Heart left ventricle (tissue), 16 donors: ENCODE data around the gene RALGPS1. TPM values are rescaled to one million over a fixed set of nuclear protein-coding genes. Genes with fewer than 3 reads are reported as not detected.

Experiments
- ATAC-seq, 4 donors: fragments of 200-7000 bp; cut with Tn5 transposase; one replicate each; pipeline ENCODE4 v1.9.1; 2020 to 2022; ENCODE audit warnings: moderate library complexity in 4 of 4, mild to moderate bottlenecking in 3 of 4, moderate number of reproducible peaks in 1 of 4
- DNase-seq, 5 donors: peaks; one replicate each; pipeline ENCODE4 v3.0.0-alpha.2; 2020
- H3K27ac ChIP-seq, 12 donors: fragments of 200-600 bp; sonication (generic) in 4 of 12; one replicate each; pipeline versions ENCODE4 v1.5.0 to v1.8.0; 2016 to 2022; ENCODE audit warnings: mild to moderate bottlenecking in 2 of 12
- H3K27me3 ChIP-seq, 9 donors: fragments of 200-600 bp; sonication (generic) in 2 of 9; one replicate each; pipeline versions ENCODE4 v1.5.1 to v1.8.0; 2016 to 2022; ENCODE audit warnings: mild to moderate bottlenecking in 3 of 9
- H3K36me3 ChIP-seq, 9 donors: fragments of 200-600 bp; sonication (generic) in 2 of 9; one replicate each; pipeline versions ENCODE4 v1.5.0 to v1.8.0; 2018 to 2022; ENCODE audit warnings: mild to moderate bottlenecking in 2 of 9
- H3K4me1 ChIP-seq, 12 donors: fragments of 200-600 bp; sonication (generic) in 4 of 12; one replicate each; pipeline versions ENCODE4 v1.5.0 to v1.8.0; 2016 to 2022; ENCODE audit warnings: mild to moderate bottlenecking in 3 of 12
- H3K4me3 ChIP-seq, 12 donors: fragments of 200-600 bp; sonication (generic) in 4 of 12; one replicate each; pipeline versions ENCODE4 v1.5.0 to v1.8.0; 2017 to 2022; ENCODE audit warnings: mild to moderate bottlenecking in 9 of 12, moderate library complexity in 4 of 12
- H3K9me3 ChIP-seq, 12 donors: fragments of 200-600 bp; sonication (generic) in 4 of 12; one replicate each; pipeline versions ENCODE4 v1.5.0 to v1.8.0; 2016 to 2022; ENCODE audit warnings: mild to moderate bottlenecking in 1 of 12
- POLR2A ChIP-seq, 2 donors: fragments of 450-650 bp; IDR thresholded peaks; one replicate each; pipeline ENCODE4 v1.6.1; 2017; ENCODE audit warnings: antibody characterized with exemption in 2 of 2, mild to moderate bottlenecking in 2 of 2, moderate library complexity in 2 of 2
- WGBS, 4 donors: extraction: QIAGEN DNeasy Blood & Tissue Kit in 2 of 4; methylation state at CpG; one replicate each; pipeline versions ENCODE4 v1.1.5 to v1.1.7; 2013 to 2018; 5-methylcytosine and 5-hydroxymethylcytosine counted together
- intact Hi-C, 10 donors: fragments of 100-400 bp; cut with DNase I; formaldehyde crosslinking; loops; one replicate each; pipeline versions ENCODE4 v1.11.1 to v1.14.2; 2022
- polyA plus RNA-seq, 2 donors: library from polyadenylated mRNA; stranded (reverse); fragments of 200-250 nt; gene quantifications; one replicate each; pipeline ENCODE4 v1.2.3, GENCODE V29; 2013
- total RNA-seq, 9 donors: library from RNA; depleted of rRNA in 2 of 9; stranded (reverse); fragments of >200 nt in 2 of 9; fragmentation: NEBNext Ultra II Directional in 3 of 9; extraction: Animal tissue kit (Norgen Biotek cat#: 25700) in 3 of 9; gene quantifications; one replicate each; pipeline versions ENCODE4 v1.1.0 to v1.2.4, GENCODE V29; 2016 to 2023
- TF ChIP-seq, protein P1 (sequence below), 12 donors: fragments of 200-600 bp; sonication (generic) in 4 of 12; IDR thresholded peaks; one replicate each; pipeline versions ENCODE4 v1.5.0 to v1.8.0; 2018 to 2022; ENCODE audit warnings: antibody characterized with exemption in 12 of 12, mild to moderate bottlenecking in 5 of 12
- donor health status: ischemic (EF 13 %, LVEDD 7.1; RV severe dilation, severe dysfunction).
- donor health status: healthy with polysubstance abuse.
- donor health status: DM: no; HTN: yes; CAD: no.
- donor health status: DM: no; HTN: no; CAD: no.
- donor health status: ischemic (EF 25% LVEDD 6.9; RV normal size, moderate dysfunction).
- donor health status: ischemic (EF 25% LVEDD 5.7; RV mildly dilated, moderate dysfunction).
- donor health status: healthy.
- donor health status: DM: yes; HTN: yes; CAD: no.
- donor health status: ischemic (EF 35%, LVEDD 5.7; RV mildly dilated, moderate dysfunction).
- donor health status: nonischemic (EF 11% LVEDD 7.7; RV severe dilation, severe dysfunction).
- donor health status: DM: yes; HTN: yes; CAD: no.
- donor health status: PGD.
- donor health status: ischemic (EF 29% LVEDD 5.4; RV normal size, mild dysfunction).
- donor health status: nonischemic (EF 23%, LVEDD 6.1; RV moderate dilation, normal function).

RALGPS1 gene
- total and polyA plus RNA-seq, 11 donors = 8.0 to 21.8 (median 14.4) TPM

DNA sequence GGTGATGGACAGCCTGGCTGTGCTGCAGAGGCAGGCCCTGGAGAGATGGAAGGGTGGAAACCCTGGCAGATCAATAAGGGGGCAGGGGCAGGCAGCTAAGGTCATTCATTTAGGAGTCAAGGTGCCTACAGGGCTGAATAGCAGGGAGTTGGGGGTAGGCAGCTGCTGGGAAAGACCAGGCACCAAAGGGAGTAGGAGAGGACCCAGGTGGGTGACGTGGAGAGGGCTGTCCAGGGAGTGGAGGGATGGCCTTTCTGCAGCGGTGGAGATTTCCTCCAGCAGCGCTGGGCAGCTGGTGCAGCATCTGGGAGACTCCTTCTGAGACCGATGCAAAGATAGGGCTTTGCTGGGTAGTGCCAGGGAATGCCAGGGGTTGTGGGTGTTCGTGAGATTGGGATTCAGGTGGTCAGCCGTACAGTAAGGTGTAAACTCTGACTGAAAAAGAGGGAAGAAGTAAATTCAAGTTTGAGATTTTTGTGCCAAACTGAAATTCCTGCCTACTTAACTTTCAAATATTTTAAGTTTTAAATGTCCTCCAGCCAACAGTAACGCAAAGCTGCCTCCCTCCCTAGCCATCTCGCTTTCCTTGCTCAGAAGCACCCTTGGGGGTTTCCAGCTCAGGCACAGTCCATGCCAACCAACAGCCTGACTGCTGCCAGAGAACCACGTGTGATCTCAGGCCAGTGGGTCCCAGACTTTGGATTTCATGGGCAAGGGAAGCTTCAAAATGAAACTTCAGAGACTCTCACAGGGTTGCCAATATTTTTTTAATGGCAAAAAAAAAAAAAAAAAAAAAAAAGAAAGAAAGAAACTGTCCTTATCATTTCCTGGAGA lies 226.5 kb downstream of the RALGPS1 start:
- peak in 2 of 5 donors; percentile 7 to 17 for DNase-seq
- intact Hi-C loops = no loop called here
- H3K9me3 ChIP-seq = no peaks in the 10 kb centered on the region
- H3K36me3 ChIP-seq = no peaks in the 10 kb centered on the region
- 64 to 79% (median 71%) methylated on average over 9 of the region's 9 CpGs for WGBS, 4 donors
- no peaks in the 10 kb centered on the region for H3K27me3 ChIP-seq
- H3K4me3 ChIP-seq = no peak overlapping the region
- peaks cover 0 to 36% (median 11%) of the 10 kb centered on the region in 12 donors for H3K4me1 ChIP-seq
- no peak for TF ChIP-seq POLR2A (IDR thresholded peaks at IDR 0.05)
- TF ChIP-seq, protein P1, sequence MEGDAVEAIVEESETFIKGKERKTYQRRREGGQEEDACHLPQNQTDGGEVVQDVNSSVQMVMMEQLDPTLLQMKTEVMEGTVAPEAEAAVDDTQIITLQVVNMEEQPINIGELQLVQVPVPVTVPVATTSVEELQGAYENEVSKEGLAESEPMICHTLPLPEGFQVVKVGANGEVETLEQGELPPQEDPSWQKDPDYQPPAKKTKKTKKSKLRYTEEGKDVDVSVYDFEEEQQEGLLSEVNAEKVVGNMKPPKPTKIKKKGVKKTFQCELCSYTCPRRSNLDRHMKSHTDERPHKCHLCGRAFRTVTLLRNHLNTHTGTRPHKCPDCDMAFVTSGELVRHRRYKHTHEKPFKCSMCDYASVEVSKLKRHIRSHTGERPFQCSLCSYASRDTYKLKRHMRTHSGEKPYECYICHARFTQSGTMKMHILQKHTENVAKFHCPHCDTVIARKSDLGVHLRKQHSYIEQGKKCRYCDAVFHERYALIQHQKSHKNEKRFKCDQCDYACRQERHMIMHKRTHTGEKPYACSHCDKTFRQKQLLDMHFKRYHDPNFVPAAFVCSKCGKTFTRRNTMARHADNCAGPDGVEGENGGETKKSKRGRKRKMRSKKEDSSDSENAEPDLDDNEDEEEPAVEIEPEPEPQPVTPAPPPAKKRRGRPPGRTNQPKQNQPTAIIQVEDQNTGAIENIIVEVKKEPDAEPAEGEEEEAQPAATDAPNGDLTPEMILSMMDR (IDR thresholded peaks at IDR 0.05) = no peak
- ATAC-seq = no peak
- no peak overlapping the region for H3K27ac ChIP-seq

DNA sequence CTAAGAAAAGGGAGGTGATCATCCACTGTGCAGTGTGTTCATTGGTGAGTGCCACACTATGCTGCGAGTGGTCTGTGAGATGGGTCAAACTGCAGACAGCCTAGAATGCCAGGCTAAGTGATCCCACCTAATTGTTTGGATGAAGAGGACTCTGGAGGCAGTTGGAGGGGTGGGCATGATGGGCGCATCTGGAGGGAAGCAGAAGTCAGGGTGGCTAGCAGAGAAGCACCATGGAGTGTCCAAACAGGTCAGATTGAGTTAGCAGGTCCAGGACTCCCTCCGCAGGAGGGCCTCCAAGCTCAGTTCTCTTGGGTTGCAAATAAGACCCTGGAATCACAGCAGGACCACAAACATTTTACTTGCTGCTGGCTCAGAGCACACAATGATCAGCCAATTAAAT lies 227.7 kb downstream of the RALGPS1 start:
- DNase-seq (peak in 2 of 5 donors; percentile 2 to 11), ATAC-seq (no peak)
- intact Hi-C loops = no loop called here
- Histone ChIP-seq H3K27me3 (no peaks in the 10 kb centered on the region), H3K36me3 (no peaks in the 10 kb centered on the region), H3K27ac (no peak overlapping the region), H3K9me3 (no peaks in the 10 kb centered on the region), H3K4me3 (no peak overlapping the region), H3K4me1 (peaks cover 0 to 35% (median 8%) of the 10 kb centered on the region in 12 donors)
- WGBS, 4 donors = 98 to 100% (median 99%) methylated on average over 3 of the region's 3 CpGs
- TF ChIP-seq, protein P1 (IDR thresholded peaks at IDR 0.05) = no peak
- TF ChIP-seq POLR2A (IDR thresholded peaks at IDR 0.05) = no peak

DNA sequence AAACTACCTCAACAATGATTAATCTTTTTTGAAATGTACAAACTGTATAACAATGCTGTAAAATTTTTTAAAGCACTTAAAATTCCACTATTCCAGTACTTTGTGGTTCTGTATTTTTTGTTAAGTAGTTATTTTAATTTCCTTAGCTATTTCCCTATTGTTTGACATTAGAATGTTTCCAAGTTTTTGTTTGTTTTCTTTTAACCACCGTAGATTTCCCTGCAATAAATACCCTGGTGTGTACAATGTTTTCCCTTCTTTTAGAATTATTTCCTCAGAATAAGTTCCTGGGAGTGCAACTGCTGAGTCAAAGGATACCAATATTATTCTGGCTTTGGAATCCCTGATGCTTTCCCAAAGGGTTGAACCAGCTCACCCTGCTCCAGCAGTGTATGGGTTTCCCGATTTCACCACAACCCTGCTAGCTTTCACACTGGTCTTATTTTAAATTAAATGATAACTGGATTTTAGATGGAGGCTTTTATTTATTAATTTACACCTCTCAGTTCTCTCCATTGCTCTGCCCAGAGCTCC lies 228.4 kb downstream of the RALGPS1 start:
- Histone ChIP-seq H3K4me3 (no peak overlapping the region), H3K27ac (no peak overlapping the region), H3K4me1 (peaks cover 0 to 39% (median 8%) of the 10 kb centered on the region in 12 donors), H3K36me3 (no peaks in the 10 kb centered on the region), H3K9me3 (no peaks in the 10 kb centered on the region), H3K27me3 (no peaks in the 10 kb centered on the region)
- intact Hi-C loops = no loop called here
- WGBS, 4 donors = 73 to 80% (median 78%) methylated on average over 2 of the region's 2 CpGs
- ATAC-seq (no peak), DNase-seq (no peak)
- TF ChIP-seq POLR2A (IDR thresholded peaks at IDR 0.05) = no peak
- TF ChIP-seq, protein P1 (IDR thresholded peaks at IDR 0.05) = no peak

DNA sequence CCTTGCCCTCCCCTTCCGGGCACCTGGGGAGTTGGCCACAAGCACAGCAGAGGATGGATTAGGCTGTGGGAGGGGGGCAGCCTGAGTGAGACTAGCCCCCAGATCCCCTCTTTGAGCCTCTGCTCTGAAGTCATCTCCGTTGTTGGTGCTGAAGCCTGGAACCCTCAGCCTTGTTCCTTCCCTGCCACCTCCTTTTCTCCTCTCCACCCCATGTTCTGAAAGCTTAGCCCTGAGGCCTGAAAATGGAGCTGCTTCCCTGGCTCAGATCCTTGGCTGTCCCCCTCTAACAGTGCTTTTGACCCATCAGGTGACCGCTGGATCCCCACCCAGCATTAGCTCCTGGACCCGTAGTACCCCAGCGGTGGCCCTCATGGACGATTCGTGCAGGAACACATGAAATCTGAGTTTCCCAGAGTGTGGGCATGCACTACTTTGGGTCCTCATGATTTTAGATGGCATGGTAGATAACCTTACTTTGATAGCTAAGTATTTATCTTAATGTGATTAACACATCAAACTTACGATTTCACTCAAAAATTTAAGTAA lies 229.4 kb downstream of the RALGPS1 start:
- TF ChIP-seq POLR2A (IDR thresholded peaks at IDR 0.05) = no peak
- TF ChIP-seq, protein P1 (IDR thresholded peaks at IDR 0.05) = no peak
- ATAC-seq = no peak
- peak in 1 of 5 donors; percentile 11 for DNase-seq
- no peaks in the 10 kb centered on the region for H3K27me3 ChIP-seq
- H3K9me3 ChIP-seq = no peaks in the 10 kb centered on the region
- WGBS, 4 donors = 97 to 99% (median 98%) methylated on average over 8 of the region's 8 CpGs
- H3K4me3 ChIP-seq = no peak overlapping the region
- H3K4me1 ChIP-seq = peaks cover 0 to 39% (median 8%) of the 10 kb centered on the region in 12 donors
- H3K36me3 ChIP-seq = no peaks in the 10 kb centered on the region
- intact Hi-C loops = no loop called here
- peak overlapping the region in 1 of 12 donors; percentile 9 for H3K27ac ChIP-seq
